Measurements from ENCODE around the gene CD4.
A peak's percentile ranks its signal among the peaks of the same experiment; 100 is the strongest.

- TF ChIP-seq EP300 (IDR thresholded peaks at IDR 0.05) (no peak), CTCF (IDR thresholded peaks at IDR 0.05) (peak in 1 of 3 experiments; percentile 3)
Measured at GRCh38 chr12:6771509-6772330, 17.6 kb upstream of the CD4 start.

All from esophagus muscularis mucosa (tissue), 3 donors.